Measurements from ENCODE around the gene NGEF. TPM values are rescaled to one million over a fixed set of nuclear protein-coding genes. Genes with fewer than 3 reads are reported as not detected.

The NGEF gene
- total and polyA plus RNA-seq, 9 of the 15 experiments (the other 6 are each of a cell fraction or from before 2014, with no cell fraction given) = 0.07 to 0.17 (median 0.09) TPM; not detected in 6

- 9% methylated on average over 21 of the region's 29 CpGs for WGBS (ENCODE audit: insufficient coverage, low coverage, missing lambda C conversion rate)
- ChIA-PET CTCF (ENCODE audit: low intra/inter-chr PET ratio) (no interaction called here), POLR2A (no interaction called here)
- Histone ChIP-seq H3K4me3 (no peak overlapping the region), H3K27ac (ENCODE audit: extremely low read depth, low read depth, low read length) (no peak overlapping the region), H3K9me3 (replicated peaks; ENCODE audit: control insufficient read depth, insufficient read depth, low read depth, low read length) (no peaks in the 10 kb centered on the region), H3K4me1 (replicated peaks in 1 of 2; ENCODE audit: control insufficient read depth in 2 of 2, insufficient read depth in 2 of 2, low read length in 2 of 2) (peaks cover 0 to 6% of the 10 kb centered on the region in 2 experiments; a peak in 2 of 5 replicates), H3K4me2 (ENCODE audit: insufficient read depth, low read length) (no peak overlapping the region), H3K27me3 (ENCODE audit: control insufficient read depth in 2 of 2, insufficient read depth in 2 of 2, low read length in 2 of 2) (peaks cover 19 to 60% of the 10 kb centered on the region in 2 experiments; a peak in 4 of 5 replicates), H3K9ac (ENCODE audit: insufficient read depth in 1 of 2, low read depth in 2 of 2, low read length in 2 of 2) (no peak overlapping the region; a peak in 1 of 4 replicates), H3K79me2 (ENCODE audit: control insufficient read depth, insufficient read depth, low read length) (no peaks in the 10 kb centered on the region), H4K20me1 (replicated peaks; ENCODE audit: control insufficient read depth, insufficient read depth, low read length) (no peaks in the 10 kb centered on the region; the same call in 1 of the 2 replicates), H3K36me3 (ENCODE audit: control insufficient read depth, insufficient read depth, low read length) (no peaks in the 10 kb centered on the region), H2AFZ (ENCODE audit: low read depth, low read length) (no peak overlapping the region), H3K9me1 (ENCODE audit: control insufficient read depth, insufficient read depth, low read length) (no peaks in the 10 kb centered on the region)
- FAIRE-seq = no peak
- intact Hi-C loops (cut with micrococcal nuclease) (no loop called here), in situ Hi-C loops (cut with MboI) (no loop called here)
- no peak for DNase-seq (ENCODE audit: extremely low read depth in 1 of 4, low spot score in 3 of 4)
- ATAC-seq = no peak
- BruUV-seq (replicated peaks) = no TSS peak
- TF ChIP-seq KLF13 (tag; IDR thresholded peaks at IDR 0.05; ENCODE audit: borderline replicate concordance, low read depth) (no peak), SMARCA5 (IDR thresholded peaks at IDR 0.05) (no peak), KLF10 (CRISPR knock-in tag; IDR thresholded peaks at IDR 0.05) (no peak), ZNF395 (CRISPR knock-in tag; IDR thresholded peaks at IDR 0.05) (no peak), THAP12 (CRISPR knock-in tag; IDR thresholded peaks at IDR 0.05) (no peak), NCOA2 (IDR thresholded peaks at IDR 0.05; ENCODE audit: partially characterized antibody in 2 of 2) (no peak), PRPF4 (IDR thresholded peaks at IDR 0.05; ENCODE audit: insufficient read depth, low read depth, low read length, poor library complexity, severe bottlenecking) (no peak), RBFOX2 (IDR thresholded peaks at IDR 0.05; ENCODE audit: low read depth, low read length) (no peak), CTBP1 (IDR thresholded peaks at IDR 0.05; ENCODE audit: borderline replicate concordance) (no peak), TCF3 (CRISPR knock-in tag; IDR thresholded peaks at IDR 0.05) (no peak), KDM5B (IDR thresholded peaks at IDR 0.05; ENCODE audit: insufficient replicate concordance, low read depth, low read length) (no peak), ZNF217 (CRISPR knock-in tag; IDR thresholded peaks at IDR 0.05) (no peak), SNAPC5 (CRISPR knock-in tag; IDR thresholded peaks at IDR 0.05) (no peak), ZBTB7A (IDR thresholded peaks at IDR 0.05; ENCODE audit: borderline replicate concordance, control insufficient read depth, low read depth, low read length) (no peak), XRCC5 (IDR thresholded peaks at IDR 0.05; ENCODE audit: low read depth, low read length) (no peak), RBM14 (IDR thresholded peaks at IDR 0.05; ENCODE audit: borderline replicate concordance, insufficient read depth, low read depth, low read length) (no peak), MAZ (CRISPR knock-in tag; conservative IDR thresholded peaks at IDR 0.05 in 1 of 2, IDR thresholded peaks at IDR 0.05 in 1 of 2) (no peak), ARID2 (IDR thresholded peaks at IDR 0.05) (no peak)
Observed at GRCh38 chr2:232883116-232883721, 129.8 kb downstream of the NGEF start.

Measured in K562 (cell line).